IMR-90 (cell line): ENCODE results near the gene FLT4. TPM values are rescaled to one million over a fixed set of nuclear protein-coding genes. Genes with fewer than 3 reads are reported as not detected.

ENCODE experiments used
- ATAC-seq: fragments of 200-7000 bp; cut with Tn5 transposase; 2 replicates; pipeline ENCODE4 v1.9.1; 2020; ENCODE audit warnings: low read depth, mild to moderate bottlenecking, moderate library complexity
- BruUV-seq: library from RNA; stranded (reverse); fragments of 400-500 nt; replicated peaks from 2 replicates; lab custom pipeline; 2021; lab: Mats Ljungman, UMichigan
- CTCF ChIA-PET: fragments of 300-600 bp; formaldehyde crosslinking; extraction: SDS; loops from one replicate; lab custom pipeline; 2021; ENCODE audit warnings: antibody characterized with exemption; lab: Yijun Ruan, JAX
- POLR2A ChIA-PET: fragments of 300-600 bp; sonication (Branson Sonifier 250); formaldehyde crosslinking; loops from one replicate; lab custom pipeline; 2022; ENCODE audit warnings: antibody characterized with exemption; ENCODE audit not compliant: unreplicated experiment; lab: Charles Lee
- DNase-seq: peaks from one replicate; pipeline ENCODE4 v3.0.0; 2013
- H2AFZ ChIP-seq: replicated peaks from 2 replicates; pipeline ENCODE3; 2013; ENCODE audit warnings: low read length, mild to moderate bottlenecking; ENCODE audit not compliant: poor library complexity
- H2AK5ac ChIP-seq: 2 replicates; pipeline ENCODE4 v1.6.1; 2013; ENCODE audit warnings: low read depth, low read length, inconsistent platforms
- H2AK9ac ChIP-seq: replicated peaks from 2 replicates; pipeline ENCODE3; 2013; ENCODE audit warnings: mild to moderate bottlenecking, low read depth, low read length, moderate library complexity; ENCODE audit not compliant: poor library complexity
- H2BK120ac ChIP-seq: 2 replicates; pipeline ENCODE4 v1.6.1; 2013; ENCODE audit warnings: low read depth, low read length, inconsistent platforms
- H2BK15ac ChIP-seq: 3 replicates; pipeline ENCODE4 v1.6.1; 2013; ENCODE audit warnings: low read depth, low read length, inconsistent platforms
- H2BK20ac ChIP-seq: 2 replicates; pipeline ENCODE4 v1.6.1; 2013; ENCODE audit warnings: low read depth, mild to moderate bottlenecking, inconsistent platforms, low read length, moderate library complexity
- H2BK5ac ChIP-seq: 2 replicates; pipeline ENCODE4 v1.6.1; 2013; ENCODE audit warnings: mild to moderate bottlenecking, low read depth, low read length, inconsistent platforms; ENCODE audit not compliant: poor library complexity, severe bottlenecking
- H3K14ac ChIP-seq: replicated peaks from 2 replicates; pipeline ENCODE4 v1.6.1; 2013; ENCODE audit warnings: low read depth, low read length, inconsistent platforms
- H3K18ac ChIP-seq: 2 replicates; pipeline ENCODE4 v1.6.1; 2013; ENCODE audit warnings: low read depth, low read length, control low read depth
- H3K23ac ChIP-seq: 2 replicates; pipeline ENCODE4 v1.6.1; 2013; ENCODE audit warnings: low read depth, low read length, inconsistent platforms
- H3K27ac ChIP-seq: 2 replicates; pipeline ENCODE4 v1.5.1; 2013; ENCODE audit warnings: mild to moderate bottlenecking, control low read depth, low read length; ENCODE audit not compliant: insufficient read depth
- H3K27me3 ChIP-seq: 2 replicates; pipeline ENCODE4 v1.6.1; 2013; ENCODE audit warnings: low read length; ENCODE audit not compliant: control insufficient read depth, insufficient read depth
- H3K36me3 ChIP-seq: 2 replicates; pipeline ENCODE4 v1.6.1; 2013; ENCODE audit warnings: low read length, mixed read lengths; ENCODE audit not compliant: control insufficient read depth, insufficient read depth
- H3K4ac ChIP-seq: 2 replicates; pipeline ENCODE4 v1.6.1; 2013; ENCODE audit warnings: low read depth, low read length, inconsistent platforms
- H3K4me1 ChIP-seq: 2 replicates; pipeline ENCODE4 v1.6.1; 2013; ENCODE audit warnings: low read length, mixed read lengths; ENCODE audit not compliant: control insufficient read depth, insufficient read depth
- H3K4me2 ChIP-seq: 2 replicates; pipeline ENCODE4 v1.6.1; 2013; ENCODE audit warnings: low read depth, mild to moderate bottlenecking, control low read depth, low read length, moderate library complexity
- H3K4me3 ChIP-seq: 2 replicates; pipeline ENCODE4 v1.5.1; 2013; ENCODE audit warnings: low read depth, mild to moderate bottlenecking, control low read depth, low read length, moderate library complexity; ENCODE audit not compliant: insufficient read depth
- H3K56ac ChIP-seq: 2 replicates; pipeline ENCODE4 v1.6.1; 2013; ENCODE audit warnings: low read length, inconsistent platforms; ENCODE audit not compliant: insufficient read depth; ENCODE audit errors: extremely low read depth
- H3K79me1 ChIP-seq, 2 experiments: 2 replicates each; pipeline ENCODE4 v1.6.1; 2013; ENCODE audit warnings: low read length in 2 of 2, inconsistent platforms in 1 of 2, low read depth in 1 of 2
- H3K9ac ChIP-seq: 2 replicates; pipeline ENCODE4 v1.6.1; 2013; ENCODE audit warnings: low read depth, low read length, control low read depth
- H3K9me1 ChIP-seq: 2 replicates; pipeline ENCODE4 v1.6.1; 2013; ENCODE audit warnings: low read length, inconsistent platforms; ENCODE audit not compliant: insufficient read depth
- H3K9me3 ChIP-seq: 2 replicates; pipeline ENCODE4 v1.6.1; 2013; ENCODE audit warnings: low read length; ENCODE audit not compliant: control insufficient read depth, insufficient read depth
- H4K20me1 ChIP-seq: 2 replicates; pipeline ENCODE4 v1.6.1; 2013; ENCODE audit warnings: low read length, inconsistent platforms; ENCODE audit not compliant: insufficient read depth
- H4K5ac ChIP-seq: 2 replicates; pipeline ENCODE4 v1.6.1; 2013; ENCODE audit warnings: mild to moderate bottlenecking, low read depth, low read length, control low read depth
- H4K8ac ChIP-seq, 2 experiments: 2 replicates each; pipeline ENCODE4 v1.6.1; 2013; ENCODE audit warnings: low read depth in 2 of 2, low read length in 2 of 2, control low read depth in 1 of 2, inconsistent platforms in 1 of 2
- H4K91ac ChIP-seq: 2 replicates; pipeline ENCODE4 v1.6.1; 2013; ENCODE audit warnings: low read depth, low read length, inconsistent platforms; ENCODE audit not compliant: insufficient read depth
- CHD1 ChIP-seq: IDR thresholded peaks from 2 replicates; pipeline ENCODE4 v1.6.1; 2012; ENCODE audit warnings: low read depth, low read length, improper control_type of control experiment
- CTCF ChIP-seq: conservative IDR thresholded peaks from 2 replicates; pipeline ENCODE4 v1.5.1; 2012; ENCODE audit warnings: mild to moderate bottlenecking, low read depth, low read length, improper control_type of control experiment
- ELK1 ChIP-seq: fragments of 150-350 bp; IDR thresholded peaks from 2 replicates; pipeline ENCODE4 v1.6.1; 2016; ENCODE audit warnings: low read depth, mild to moderate bottlenecking, low read length, moderate library complexity, borderline replicate concordance
- FOS ChIP-seq: fragments of 150-350 bp; IDR thresholded peaks from 2 replicates; pipeline ENCODE4 v1.6.1; 2016; ENCODE audit warnings: low read depth, low read length
- MAZ ChIP-seq: IDR thresholded peaks from 2 replicates; pipeline ENCODE4 v1.6.1; 2012; ENCODE audit warnings: low read depth, mild to moderate bottlenecking, low read length, improper control_type of control experiment, moderate library complexity, borderline replicate concordance
- MXI1 ChIP-seq: IDR thresholded peaks from 2 replicates; pipeline ENCODE4 v1.6.1; 2012; ENCODE audit warnings: low read depth, mild to moderate bottlenecking, low read length, moderate library complexity, borderline replicate concordance
- NFE2L2 ChIP-seq: fragments of 150-350 bp; IDR thresholded peaks from 2 replicates; pipeline ENCODE4 v1.6.1; 2016; ENCODE audit warnings: low read depth, mild to moderate bottlenecking, low read length
- POLR2A ChIP-seq: IDR thresholded peaks from 2 replicates; pipeline ENCODE4 v1.6.1; 2012; ENCODE audit warnings: mild to moderate bottlenecking, low read depth, low read length
- RAD21 ChIP-seq: IDR thresholded peaks from 2 replicates; pipeline ENCODE4 v1.6.1; 2012; ENCODE audit warnings: low read length, improper control_type of control experiment
- RCOR1 ChIP-seq: IDR thresholded peaks from 2 replicates; pipeline ENCODE4 v1.6.1; 2012; ENCODE audit warnings: mild to moderate bottlenecking, low read length, improper control_type of control experiment; ENCODE audit not compliant: insufficient replicate concordance
- RFX5 ChIP-seq: IDR thresholded peaks from 2 replicates; pipeline ENCODE4 v1.8.0; 2012; ENCODE audit warnings: low read depth, mild to moderate bottlenecking, low read length, moderate library complexity
- SMC3 ChIP-seq: fragments of 150-350 bp; IDR thresholded peaks from 2 replicates; pipeline ENCODE4 v1.6.1; 2016; ENCODE audit warnings: low read depth, mild to moderate bottlenecking, antibody characterized with exemption, low read length, moderate library complexity
- USF2 ChIP-seq: fragments of 150-350 bp; IDR thresholded peaks from 2 replicates; pipeline ENCODE4 v1.6.1; 2017; ENCODE audit warnings: mild to moderate bottlenecking, antibody characterized with exemption, low read length, low read depth
- WGBS, 2 experiments: methylation state at CpG; one replicate each; pipeline versions ENCODE4 v1.1.5 to v1.1.7; 2013; ENCODE audit warnings: missing lambda C conversion rate in 2 of 2; ENCODE audit not compliant: insufficient read length in 1 of 2; ENCODE audit errors: extremely low coverage in 2 of 2; 5-methylcytosine and 5-hydroxymethylcytosine counted together
- dilution Hi-C: fragments of 300-500 bp; cut with HindIII; formaldehyde crosslinking; loops from one replicate; pipeline ENCODE4 v1.14.3; 2018; ENCODE audit warnings: low sequenced_read_pairs; ENCODE audit not compliant: unreplicated experiment
- in situ Hi-C: fragments of 300-500 bp; cut with MboI; formaldehyde crosslinking; loops from 3 replicates; pipeline ENCODE4 v1.14.3; 2019; ENCODE audit warnings: low sequenced_read_pairs, inconsistent platforms, mixed read lengths
- intact Hi-C: fragments of 100-400 bp; cut with micrococcal nuclease; formaldehyde crosslinking; loops from 2 replicates; pipeline ENCODE4 v1.10.0; 2022
- polyA plus RNA-seq, 3 experiments: library from polyadenylated mRNA; depleted of rRNA; stranded (reverse); fragments of >200 nt; gene quantifications; 2 replicates each; pipeline ENCODE4 v1.2.3, GENCODE V29; 2012; ENCODE audit warnings: low replicate concordance in 1 of 3
- total RNA-seq: library from RNA; depleted of rRNA; stranded (reverse); fragments of >200 nt; gene quantifications from 2 replicates; pipeline ENCODE4 v1.2.3, GENCODE V29; 2012

The FLT4 gene
- total and polyA plus RNA-seq, 2 of the 4 experiments (the other 2 are of a cell fraction), result under 0.01 to 0.07 TPM

- in situ Hi-C loops, result no loop called here
- no peaks in the 10 kb centered on the region for H3K9me3 ChIP-seq
- no peak overlapping the region for H3K56ac ChIP-seq
- no peak overlapping the region for H3K27ac ChIP-seq
- peaks cover 29% of the 10 kb centered on the region for H3K27me3 ChIP-seq
- H3K4me3 ChIP-seq, result no peak overlapping the region
- ChIA-PET POLR2A (no interaction called here), CTCF (no interaction called here)
- H2AK5ac ChIP-seq, result no peak overlapping the region
- no peak overlapping the region for H2BK120ac ChIP-seq
- BruUV-seq, result no TSS peak
- no peak overlapping the region for H2BK15ac ChIP-seq
- no peaks in the 10 kb centered on the region for H3K36me3 ChIP-seq
- H4K20me1 ChIP-seq, result no peaks in the 10 kb centered on the region
- no peak overlapping the region for H3K4ac ChIP-seq
- intact Hi-C loops, result no loop called here
- no peak for DNase-seq
- no peak overlapping the region for H2AFZ ChIP-seq
- H3K9ac ChIP-seq, result no peak overlapping the region
- H3K4me2 ChIP-seq, result no peak overlapping the region
- no peak overlapping the region for H4K8ac ChIP-seq
- no CpG with 5 or more reads among the region's 3 CpGs for WGBS, 2 experiments
- H3K14ac ChIP-seq, result no peak overlapping the region
- no peak overlapping the region for H4K91ac ChIP-seq
- no peak overlapping the region for H2AK9ac ChIP-seq
- H3K18ac ChIP-seq, result no peak overlapping the region
- dilution Hi-C loops, result no loop called here
- TF ChIP-seq POLR2A (no peak), CTCF (no peak), RAD21 (no peak), RFX5 (no peak), SMC3 (no peak), FOS (no peak), RCOR1 (no peak), USF2 (no peak), CHD1 (no peak), MXI1 (no peak), NFE2L2 (no peak), MAZ (no peak), ELK1 (no peak)
- H4K5ac ChIP-seq, result no peak overlapping the region
- ATAC-seq, result no peak
- no peaks in the 10 kb centered on the region for H3K79me1 ChIP-seq
- no peak overlapping the region for H2BK5ac ChIP-seq
- no peaks in the 10 kb centered on the region for H3K9me1 ChIP-seq
- H2BK20ac ChIP-seq, result no peak overlapping the region
- no peaks in the 10 kb centered on the region; the same call in 1 of the 2 replicates for H3K4me1 ChIP-seq
- H3K23ac ChIP-seq, result no peak overlapping the region
Observed at GRCh38 chr5:180586204-180586603, 63.2 kb downstream of the FLT4 start.
